ENCODE measurements around the gene AMPD2. TPM values are rescaled to one million over a fixed set of nuclear protein-coding genes. Genes with fewer than 3 reads are reported as not detected.
A peak's percentile ranks its signal among the peaks of the same experiment; 100 is the strongest.

AMPD2 gene
- total RNA-seq, 1 donor from 2014 or later, result 22.9 TPM

GRCh38 chr1:109639841-109640184, 20.2 kb downstream of the AMPD2 start:
- H3K4me3 ChIP-seq, result no peak overlapping the region
- H3K27me3 Mint-ChIP-seq (ENCODE audit: insufficient read depth, low read depth), result peaks cover 11% of the 10 kb centered on the region
- no peaks in the 10 kb centered on the region for H4K20me1 ChIP-seq (ENCODE audit: low read depth)
- peaks cover 5% of the 10 kb centered on the region for H3K9me3 Mint-ChIP-seq
- H3K4me2 ChIP-seq, result no peak overlapping the region
- no peaks in the 10 kb centered on the region for H3K36me3 ChIP-seq
- no peak overlapping the region for H2AFZ ChIP-seq (replicated peaks)
- H3K9ac ChIP-seq, result no peak overlapping the region
- peaks cover 8% of the 10 kb centered on the region for H3K27me3 ChIP-seq
- no peak for DNase-seq (ENCODE audit: low spot score)
- H3K9me3 ChIP-seq (ENCODE audit: low read depth), result no peaks in the 10 kb centered on the region
- H3F3A ChIP-seq (ENCODE audit: low read depth), result no peaks in the 10 kb centered on the region
- TF ChIP-seq CTCF (IDR thresholded peaks at IDR 0.05), result no peak
- no peak for TF ChIP-seq EZH2phosphoT487 (IDR thresholded peaks at IDR 0.05)
- TF ChIP-seq EZH2 (IDR thresholded peaks at IDR 0.05), result no peak
- H3K4me1 ChIP-seq, result peaks cover 17% of the 10 kb centered on the region
- H3K4me1 Mint-ChIP-seq, result peaks cover 36% of the 10 kb centered on the region
- H3K4me3 Mint-ChIP-seq, result no peak overlapping the region
- H3K36me3 Mint-ChIP-seq, result no peaks in the 10 kb centered on the region
- no peaks in the 10 kb centered on the region for H3K79me2 ChIP-seq (ENCODE audit: low read depth)
- H3K27ac Mint-ChIP-seq, result peak overlapping the region; percentile 82
- H3K27ac ChIP-seq, result no peak overlapping the region

GRCh38 chr1:109640285-109640865, 20.7 kb downstream of the AMPD2 start:
- Mint-ChIP-seq H3K27me3 (ENCODE audit: insufficient read depth, low read depth) (peaks cover 11% of the 10 kb centered on the region), H3K36me3 (no peaks in the 10 kb centered on the region), H3K27ac (peak overlapping the region; percentile 82), H3K9me3 (peaks cover 9% of the 10 kb centered on the region), H3K4me1 (peaks cover 37% of the 10 kb centered on the region), H3K4me3 (no peak overlapping the region)
- no peak overlapping the region for H3K4me3 ChIP-seq
- no peaks in the 10 kb centered on the region for H3K36me3 ChIP-seq
- H3K27ac ChIP-seq, result no peak overlapping the region
- no peaks in the 10 kb centered on the region for H4K20me1 ChIP-seq (ENCODE audit: low read depth)
- no peaks in the 10 kb centered on the region for H3F3A ChIP-seq (ENCODE audit: low read depth)
- H3K79me2 ChIP-seq (ENCODE audit: low read depth), result no peaks in the 10 kb centered on the region
- DNase-seq (ENCODE audit: low spot score), result peak; percentile 79
- peaks cover 17% of the 10 kb centered on the region for H3K4me1 ChIP-seq
- TF ChIP-seq EZH2 (IDR thresholded peaks at IDR 0.05) (no peak), CTCF (IDR thresholded peaks at IDR 0.05) (peak; percentile 90), EZH2phosphoT487 (IDR thresholded peaks at IDR 0.05) (no peak)
- no peaks in the 10 kb centered on the region for H3K9me3 ChIP-seq (ENCODE audit: low read depth)
- no peak overlapping the region for H3K9ac ChIP-seq
- H3K27me3 ChIP-seq, result peaks cover 8% of the 10 kb centered on the region
- no peak overlapping the region for H2AFZ ChIP-seq (replicated peaks)
- no peak overlapping the region for H3K4me2 ChIP-seq

GRCh38 chr1:109641078-109641740, 21.6 kb downstream of the AMPD2 start:
- Mint-ChIP-seq H3K36me3 (no peaks in the 10 kb centered on the region), H3K27me3 (ENCODE audit: insufficient read depth, low read depth) (peaks cover 11% of the 10 kb centered on the region), H3K27ac (peak overlapping the region; percentile 47), H3K4me1 (peaks cover 29% of the 10 kb centered on the region), H3K9me3 (peaks cover 12% of the 10 kb centered on the region), H3K4me3 (no peak overlapping the region)
- no peak for TF ChIP-seq CTCF (IDR thresholded peaks at IDR 0.05)
- no peak for TF ChIP-seq EZH2phosphoT487 (IDR thresholded peaks at IDR 0.05)
- no peak for TF ChIP-seq EZH2 (IDR thresholded peaks at IDR 0.05)
- DNase-seq (ENCODE audit: low spot score), result no peak
- H4K20me1 ChIP-seq (ENCODE audit: low read depth), result no peaks in the 10 kb centered on the region
- H3K27ac ChIP-seq, result no peak overlapping the region
- H3K9me3 ChIP-seq (ENCODE audit: low read depth), result no peaks in the 10 kb centered on the region
- no peaks in the 10 kb centered on the region for H3F3A ChIP-seq (ENCODE audit: low read depth)
- H3K4me2 ChIP-seq, result no peak overlapping the region
- H3K4me3 ChIP-seq, result no peak overlapping the region
- no peak overlapping the region for H3K9ac ChIP-seq
- H3K27me3 ChIP-seq, result peaks cover 8% of the 10 kb centered on the region
- H2AFZ ChIP-seq (replicated peaks), result no peak overlapping the region
- no peaks in the 10 kb centered on the region for H3K79me2 ChIP-seq (ENCODE audit: low read depth)
- H3K4me1 ChIP-seq, result peaks cover 10% of the 10 kb centered on the region
- H3K36me3 ChIP-seq, result no peaks in the 10 kb centered on the region

Data from neural progenitor cell (in vitro differentiated cells).